MM.1S (cell line): ENCODE results near the gene KRTAP29-1.

Experiments
- EZH2 ChIP-seq: fragments of 300-600 bp; sonication (generic); optimal IDR thresholded peaks from 2 replicates; pipeline ENCODE3; 2017; ENCODE audit warnings: low read depth, mild to moderate bottlenecking, antibody characterized with exemption, low read length, mixed read lengths
- TF ChIP-seq, protein P1 (sequence below): fragments of 300-600 bp; sonication (generic); IDR thresholded peaks from 2 replicates; pipeline ENCODE4 v1.5.1; 2016; ENCODE audit warnings: antibody characterized with exemption, low read length, mixed read lengths

DNA sequence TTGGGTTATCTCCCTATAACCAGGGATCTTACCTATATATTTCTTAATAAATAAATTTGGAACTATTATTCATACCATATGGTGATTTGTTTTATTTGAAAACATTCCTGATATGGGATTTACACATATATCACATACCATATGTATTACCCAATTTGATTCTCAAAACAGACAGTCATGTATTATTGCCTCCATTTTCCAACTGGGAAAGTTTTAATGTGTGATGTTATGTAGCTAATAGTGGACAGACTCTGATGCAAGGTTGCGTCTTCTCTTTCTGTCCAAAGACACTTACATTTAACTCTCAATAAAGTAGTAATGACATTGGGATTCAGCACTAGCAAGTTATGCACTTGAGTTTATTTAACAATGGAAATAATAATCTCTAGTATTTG is 46.4 kb downstream of the KRTAP29-1 start:
- TF ChIP-seq EZH2: no peak
- TF ChIP-seq, protein P1, sequence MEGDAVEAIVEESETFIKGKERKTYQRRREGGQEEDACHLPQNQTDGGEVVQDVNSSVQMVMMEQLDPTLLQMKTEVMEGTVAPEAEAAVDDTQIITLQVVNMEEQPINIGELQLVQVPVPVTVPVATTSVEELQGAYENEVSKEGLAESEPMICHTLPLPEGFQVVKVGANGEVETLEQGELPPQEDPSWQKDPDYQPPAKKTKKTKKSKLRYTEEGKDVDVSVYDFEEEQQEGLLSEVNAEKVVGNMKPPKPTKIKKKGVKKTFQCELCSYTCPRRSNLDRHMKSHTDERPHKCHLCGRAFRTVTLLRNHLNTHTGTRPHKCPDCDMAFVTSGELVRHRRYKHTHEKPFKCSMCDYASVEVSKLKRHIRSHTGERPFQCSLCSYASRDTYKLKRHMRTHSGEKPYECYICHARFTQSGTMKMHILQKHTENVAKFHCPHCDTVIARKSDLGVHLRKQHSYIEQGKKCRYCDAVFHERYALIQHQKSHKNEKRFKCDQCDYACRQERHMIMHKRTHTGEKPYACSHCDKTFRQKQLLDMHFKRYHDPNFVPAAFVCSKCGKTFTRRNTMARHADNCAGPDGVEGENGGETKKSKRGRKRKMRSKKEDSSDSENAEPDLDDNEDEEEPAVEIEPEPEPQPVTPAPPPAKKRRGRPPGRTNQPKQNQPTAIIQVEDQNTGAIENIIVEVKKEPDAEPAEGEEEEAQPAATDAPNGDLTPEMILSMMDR: no peak
